ENCODE data around the gene MBNL2.

MBNL2 gene

DNA sequence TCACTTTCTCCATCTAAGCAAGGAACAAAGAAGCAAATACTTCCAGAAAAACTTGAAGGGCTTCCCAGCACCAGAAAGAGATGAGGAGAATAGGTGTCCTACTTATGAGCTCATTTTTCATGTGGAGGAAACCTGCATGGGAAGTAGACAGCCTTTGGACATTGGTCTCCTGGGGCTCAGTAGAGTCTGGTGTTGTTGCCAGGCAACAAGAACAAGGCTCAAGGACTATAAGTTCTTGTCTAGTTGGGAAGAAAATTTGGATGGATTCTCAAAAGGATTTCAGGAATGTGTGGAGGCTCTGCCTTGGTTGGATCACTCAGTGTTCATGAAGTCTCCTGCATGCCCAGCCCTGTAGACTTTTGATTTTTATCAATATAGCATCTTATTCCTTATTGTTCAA, 84.5 kb downstream of the MBNL2 start:
- Histone ChIP-seq H3K36me3 (replicated peaks; ENCODE audit: insufficient read depth, low read length) (no peaks in the 10 kb centered on the region), H3K9ac (ENCODE audit: low read length) (no peak overlapping the region), H3K4me1 (ENCODE audit: low read length) (no peaks in the 10 kb centered on the region), H3K79me2 (ENCODE audit: low read length) (peaks cover 18% of the 10 kb centered on the region), H4K20me1 (ENCODE audit: insufficient read depth, low read length) (no peaks in the 10 kb centered on the region), H3K4me3 (ENCODE audit: low read length) (no peak overlapping the region), H3K27me3 (replicated peaks; ENCODE audit: insufficient read depth, low read length) (no peaks in the 10 kb centered on the region), H3K9me2 (replicated peaks; ENCODE audit: insufficient read depth, low read length) (no peaks in the 10 kb centered on the region), H3K4me2 (ENCODE audit: low read depth, low read length) (no peak overlapping the region), H3K9me3 (replicated peaks; ENCODE audit: insufficient read depth, low read length) (no peaks in the 10 kb centered on the region), H2AFZ (ENCODE audit: low read length) (no peak overlapping the region), H3K27ac (ENCODE audit: low read length) (no peak overlapping the region), H3F3A (ENCODE audit: insufficient read depth, low read length) (no peaks in the 10 kb centered on the region)
- no peak for DNase-seq
- no peak for TF ChIP-seq CTCF (IDR thresholded peaks at IDR 0.05; ENCODE audit: low read length)
- no peak for TF ChIP-seq EZH2phosphoT487 (IDR thresholded peaks at IDR 0.05; ENCODE audit: low read length)
- TF ChIP-seq EZH2 (optimal IDR thresholded peaks at IDR 0.05; ENCODE audit: low read depth, low read length): no peak

- Histone ChIP-seq H3K9me3 (replicated peaks; ENCODE audit: insufficient read depth, low read length) (no peaks in the 10 kb centered on the region), H3K27me3 (replicated peaks; ENCODE audit: insufficient read depth, low read length) (no peaks in the 10 kb centered on the region), H3K9ac (ENCODE audit: low read length) (no peak overlapping the region), H3K4me1 (ENCODE audit: low read length) (no peaks in the 10 kb centered on the region), H3K27ac (ENCODE audit: low read length) (no peak overlapping the region), H3K36me3 (replicated peaks; ENCODE audit: insufficient read depth, low read length) (no peaks in the 10 kb centered on the region), H4K20me1 (ENCODE audit: insufficient read depth, low read length) (no peaks in the 10 kb centered on the region), H3K79me2 (ENCODE audit: low read length) (peaks cover 18% of the 10 kb centered on the region), H3F3A (ENCODE audit: insufficient read depth, low read length) (no peaks in the 10 kb centered on the region), H3K9me2 (replicated peaks; ENCODE audit: insufficient read depth, low read length) (no peaks in the 10 kb centered on the region), H2AFZ (ENCODE audit: low read length) (no peak overlapping the region), H3K4me3 (ENCODE audit: low read length) (no peak overlapping the region), H3K4me2 (ENCODE audit: low read depth, low read length) (no peak overlapping the region)
- no peak for TF ChIP-seq EZH2phosphoT487 (IDR thresholded peaks at IDR 0.05; ENCODE audit: low read length)
- TF ChIP-seq CTCF (IDR thresholded peaks at IDR 0.05; ENCODE audit: low read length): no peak
- TF ChIP-seq EZH2 (optimal IDR thresholded peaks at IDR 0.05; ENCODE audit: low read depth, low read length): no peak
- no peak for DNase-seq
Measured at GRCh38 chr13:97307118-97307881, 85.2 kb downstream of the MBNL2 start.

DNA sequence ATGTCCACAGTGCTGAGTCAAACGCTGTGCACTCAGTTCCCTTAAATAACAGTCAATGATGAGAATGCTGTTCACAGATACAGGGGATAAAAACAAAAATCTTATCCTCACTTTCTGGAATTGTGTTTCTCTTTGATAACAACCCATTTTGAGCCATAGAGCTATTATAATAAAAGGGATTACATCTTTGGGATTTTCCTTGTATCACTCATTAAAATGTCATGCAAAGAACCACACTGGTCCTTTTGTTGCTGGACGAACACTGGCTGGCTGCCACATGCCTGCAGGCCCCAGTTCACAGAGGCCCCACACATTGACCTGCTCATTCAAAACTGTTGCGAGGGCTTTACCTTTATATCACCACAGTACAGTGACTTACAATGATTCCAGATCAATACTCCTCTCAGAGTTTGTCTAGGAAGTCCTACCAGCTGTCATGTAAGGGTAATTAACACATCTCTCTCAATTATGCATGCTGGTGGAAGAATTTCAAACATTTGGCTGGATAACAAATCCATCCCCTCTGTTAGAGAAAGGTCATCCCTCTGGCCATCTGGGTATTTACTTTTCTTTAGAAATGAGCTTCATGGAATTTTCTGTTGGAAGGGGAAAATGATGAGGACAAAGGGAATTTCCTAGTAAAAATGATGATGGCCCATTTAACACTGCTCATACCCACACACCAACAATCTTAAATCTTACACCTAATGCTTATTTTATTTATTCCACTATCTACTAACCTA, 85.9 kb downstream of the MBNL2 start:
- no peaks in the 10 kb centered on the region for H3K36me3 ChIP-seq (replicated peaks; ENCODE audit: insufficient read depth, low read length)
- H3K4me3 ChIP-seq (ENCODE audit: low read length): no peak overlapping the region
- TF ChIP-seq CTCF (IDR thresholded peaks at IDR 0.05; ENCODE audit: low read length): no peak
- no peaks in the 10 kb centered on the region for H3K4me1 ChIP-seq (ENCODE audit: low read length)
- H3K27me3 ChIP-seq (replicated peaks; ENCODE audit: insufficient read depth, low read length): no peaks in the 10 kb centered on the region
- H3F3A ChIP-seq (ENCODE audit: insufficient read depth, low read length): no peaks in the 10 kb centered on the region
- H3K4me2 ChIP-seq (ENCODE audit: low read depth, low read length): no peak overlapping the region
- no peaks in the 10 kb centered on the region for H4K20me1 ChIP-seq (ENCODE audit: insufficient read depth, low read length)
- no peak overlapping the region for H3K9ac ChIP-seq (ENCODE audit: low read length)
- H3K79me2 ChIP-seq (ENCODE audit: low read length): peaks cover 18% of the 10 kb centered on the region
- H3K9me3 ChIP-seq (replicated peaks; ENCODE audit: insufficient read depth, low read length): no peaks in the 10 kb centered on the region
- no peak overlapping the region for H2AFZ ChIP-seq (ENCODE audit: low read length)
- no peak overlapping the region for H3K27ac ChIP-seq (ENCODE audit: low read length)
- no peak for DNase-seq
- H3K9me2 ChIP-seq (replicated peaks; ENCODE audit: insufficient read depth, low read length): no peaks in the 10 kb centered on the region

Measured in MM.1S (cell line).